LNCaP clone FGC (cell line): Measurements from ENCODE around the gene CH25H.
"Not testable (repeated sequence)": the region's sequence is repeated elsewhere in the genome, so short reads cannot be mapped to it uniquely, and the experiment has no call there.

Source experiments
- DNase-seq: peaks from one replicate; pipeline ENCODE4 v3.0.0-alpha.2; 2011; ENCODE audit warnings: low read depth
- H3K4me3 ChIP-seq: 2 replicates; pipeline ENCODE4 v1.5.1; 2011; ENCODE audit warnings: mild to moderate bottlenecking, low read depth, low read length, control low read depth
- TF ChIP-seq, protein P1 (sequence below): IDR thresholded peaks from 2 replicates; pipeline ENCODE4 v1.5.1; 2012; ENCODE audit warnings: mild to moderate bottlenecking; ENCODE audit not compliant: control insufficient read depth, insufficient read depth; ENCODE audit errors: extremely low read depth

The CH25H gene

DNA sequence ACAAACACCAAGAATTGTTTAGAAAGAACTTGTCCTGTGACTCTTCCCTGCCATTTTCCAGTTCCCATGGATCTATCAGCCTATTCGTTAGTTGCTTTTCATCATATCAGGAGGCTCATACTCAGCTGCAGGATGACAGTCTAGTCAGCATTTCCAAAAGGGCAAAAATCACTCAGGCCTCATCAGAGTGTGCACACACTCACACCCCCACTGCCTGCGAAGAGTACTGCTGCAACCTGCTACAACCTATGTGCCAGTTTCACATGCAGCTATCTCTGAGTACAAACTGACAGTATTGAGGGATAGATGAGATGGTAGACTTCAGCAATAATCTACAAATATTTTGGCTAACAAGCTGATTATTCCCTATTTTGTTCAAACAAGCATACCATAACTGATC, 24.2 kb downstream of the CH25H start:
- no peak for DNase-seq
- TF ChIP-seq, protein P1, sequence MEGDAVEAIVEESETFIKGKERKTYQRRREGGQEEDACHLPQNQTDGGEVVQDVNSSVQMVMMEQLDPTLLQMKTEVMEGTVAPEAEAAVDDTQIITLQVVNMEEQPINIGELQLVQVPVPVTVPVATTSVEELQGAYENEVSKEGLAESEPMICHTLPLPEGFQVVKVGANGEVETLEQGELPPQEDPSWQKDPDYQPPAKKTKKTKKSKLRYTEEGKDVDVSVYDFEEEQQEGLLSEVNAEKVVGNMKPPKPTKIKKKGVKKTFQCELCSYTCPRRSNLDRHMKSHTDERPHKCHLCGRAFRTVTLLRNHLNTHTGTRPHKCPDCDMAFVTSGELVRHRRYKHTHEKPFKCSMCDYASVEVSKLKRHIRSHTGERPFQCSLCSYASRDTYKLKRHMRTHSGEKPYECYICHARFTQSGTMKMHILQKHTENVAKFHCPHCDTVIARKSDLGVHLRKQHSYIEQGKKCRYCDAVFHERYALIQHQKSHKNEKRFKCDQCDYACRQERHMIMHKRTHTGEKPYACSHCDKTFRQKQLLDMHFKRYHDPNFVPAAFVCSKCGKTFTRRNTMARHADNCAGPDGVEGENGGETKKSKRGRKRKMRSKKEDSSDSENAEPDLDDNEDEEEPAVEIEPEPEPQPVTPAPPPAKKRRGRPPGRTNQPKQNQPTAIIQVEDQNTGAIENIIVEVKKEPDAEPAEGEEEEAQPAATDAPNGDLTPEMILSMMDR, result no peak
- no peak overlapping the region for H3K4me3 ChIP-seq

DNA sequence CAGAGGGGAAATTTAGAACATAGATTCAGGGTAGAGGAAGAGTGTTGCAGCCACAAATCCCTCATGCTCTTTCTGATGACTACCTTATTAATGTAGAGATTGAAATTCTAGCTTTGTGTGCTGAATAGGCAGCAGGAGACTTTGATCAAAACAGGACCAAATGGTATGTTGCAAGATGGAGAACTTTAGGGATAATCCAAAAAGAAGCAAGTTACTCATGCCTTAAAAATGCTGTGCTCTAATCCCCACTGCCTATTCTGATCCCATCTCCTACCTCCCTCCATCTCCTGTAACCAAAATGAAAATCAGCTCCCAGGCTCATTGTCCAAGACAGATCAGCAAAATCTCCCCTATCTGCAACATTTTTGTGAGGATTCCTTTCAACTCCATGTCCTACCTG, 31.3 kb downstream of the CH25H start:
- no peak for DNase-seq
- TF ChIP-seq, protein P1, result no peak
- H3K4me3 ChIP-seq, result no peak overlapping the region

DNA sequence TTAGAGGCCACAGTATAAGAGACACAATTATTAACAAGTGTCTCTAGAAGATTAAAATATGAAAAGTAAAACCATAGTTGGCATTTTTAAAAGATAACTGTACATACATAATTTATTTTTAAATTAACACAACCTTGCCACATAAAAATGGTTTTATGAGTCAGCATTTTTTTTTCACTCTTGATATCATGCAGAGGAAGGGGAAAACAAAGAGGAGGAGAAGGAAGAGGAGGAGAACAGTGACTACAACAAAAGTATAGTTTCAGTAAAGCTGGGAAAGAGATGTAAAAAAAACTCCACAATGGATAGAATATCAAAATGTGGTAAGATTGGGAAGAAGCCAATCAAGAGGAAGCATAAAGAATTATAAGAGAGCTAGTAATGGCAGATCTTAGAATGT, 34.0 kb downstream of the CH25H start:
- no peak overlapping the region for H3K4me3 ChIP-seq
- DNase-seq, result no peak
- TF ChIP-seq, protein P1, result no peak

DNA sequence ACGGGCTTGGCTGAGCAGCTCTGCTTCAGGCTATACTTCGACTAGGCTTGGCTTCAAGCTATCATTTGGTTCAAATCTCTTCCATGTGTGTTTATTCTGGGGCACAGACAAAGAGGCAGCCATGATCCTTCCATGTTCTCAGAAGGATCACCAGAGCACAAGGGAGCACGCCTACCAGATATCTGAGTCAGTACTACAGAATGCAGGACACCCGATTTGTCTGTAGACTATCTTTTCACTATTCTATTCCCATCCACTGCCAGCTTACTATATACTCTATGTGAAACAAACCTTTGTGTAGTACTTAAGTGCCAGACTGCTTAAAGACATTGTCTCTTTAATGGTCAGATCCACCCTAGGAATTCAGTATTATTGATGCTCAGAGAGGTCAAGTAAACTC, 35.1 kb downstream of the CH25H start:
- DNase-seq, result no peak
- TF ChIP-seq, protein P1, result no peak
- H3K4me3 ChIP-seq, result no peak overlapping the region

DNA sequence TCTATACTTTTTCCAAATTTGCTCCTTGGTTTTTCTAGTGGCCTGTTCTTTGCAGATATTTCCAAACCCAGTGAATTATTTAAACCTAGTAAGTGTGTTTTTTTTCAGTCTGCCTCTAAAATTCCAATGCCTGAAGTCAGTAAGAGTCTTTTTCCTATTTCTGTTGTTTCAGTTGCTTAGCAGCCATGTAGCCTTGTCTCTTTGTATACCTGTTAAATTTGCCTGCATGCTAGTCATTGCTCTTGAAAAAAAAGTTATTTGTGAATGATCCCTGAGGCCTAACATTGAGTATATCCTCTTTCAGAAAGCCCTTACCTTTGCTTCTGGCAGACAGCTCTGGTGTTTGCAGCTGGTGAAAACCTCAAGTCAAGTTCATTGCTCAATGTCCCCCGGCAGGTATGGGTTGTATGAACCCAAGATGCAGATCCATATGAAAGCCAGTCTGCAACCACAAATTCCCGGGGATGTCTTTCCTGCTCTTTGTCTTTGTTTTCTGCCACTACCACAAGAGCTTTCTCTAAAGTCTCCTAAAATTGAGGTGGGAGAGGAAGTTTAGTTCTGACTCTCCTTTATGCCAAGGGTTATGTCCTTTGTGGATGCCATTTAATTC, 35.7 kb downstream of the CH25H start:
- DNase-seq, result no peak
- TF ChIP-seq, protein P1, result no peak
- H3K4me3 ChIP-seq, result no peak overlapping the region

DNA sequence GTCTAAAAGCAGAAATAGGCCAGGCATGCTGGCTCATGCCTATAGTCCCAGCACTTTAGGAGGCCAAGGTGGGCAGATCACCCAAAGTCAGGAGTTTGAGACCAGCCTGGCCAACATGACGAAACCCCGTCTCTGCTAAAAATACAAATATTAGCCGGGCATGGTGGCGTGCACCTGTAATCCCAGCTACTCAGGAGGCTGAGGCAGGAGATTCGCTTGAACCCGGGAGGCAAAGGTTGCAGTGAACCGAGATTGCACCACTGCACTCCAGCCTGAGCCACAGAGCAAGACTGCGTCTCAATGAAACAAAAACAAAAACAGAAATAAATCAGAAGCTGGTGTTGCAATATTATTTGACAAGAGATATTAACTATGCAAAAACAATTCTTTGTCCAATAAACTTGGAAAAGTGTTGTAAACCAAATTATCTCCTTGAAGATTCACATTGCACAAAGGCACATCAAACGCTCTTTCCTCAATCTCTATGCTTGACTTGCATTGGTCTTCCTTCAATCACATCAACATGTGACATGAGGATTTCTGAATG, 38.7 kb downstream of the CH25H start:
- DNase-seq, H3K4me3 ChIP-seq: not testable (repeated sequence)

DNA sequence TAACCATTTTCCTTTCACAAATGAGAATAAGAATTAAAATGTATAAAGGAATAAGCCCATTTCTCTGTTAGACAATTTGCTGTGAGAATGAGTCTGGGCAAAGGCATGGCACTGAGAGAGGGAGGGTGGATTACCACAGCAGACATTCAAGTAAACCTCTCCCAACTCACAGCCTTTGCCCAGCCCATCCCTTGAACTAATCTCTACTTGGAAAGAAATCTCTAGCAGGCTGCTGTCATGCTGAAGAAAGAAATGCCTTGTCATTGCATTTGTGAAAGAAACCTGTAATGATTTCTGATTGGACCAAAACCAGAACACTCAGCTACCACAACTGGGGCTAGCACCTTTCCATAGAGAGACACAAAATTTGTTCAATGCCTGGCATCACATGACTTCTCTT, 39.2 kb downstream of the CH25H start:
- TF ChIP-seq, protein P1, result no peak
- DNase-seq, result no peak

More for the DNA sequence above, 39.2 kb downstream of the CH25H start:
- H3K4me3 ChIP-seq, result no peak overlapping the region
